ENCODE results near the gene FHL5.
"Not testable (repeated sequence)": the region's sequence is repeated elsewhere in the genome, so short reads cannot be mapped to it uniquely, and the experiment has no call there.

Gene FHL5

DNA sequence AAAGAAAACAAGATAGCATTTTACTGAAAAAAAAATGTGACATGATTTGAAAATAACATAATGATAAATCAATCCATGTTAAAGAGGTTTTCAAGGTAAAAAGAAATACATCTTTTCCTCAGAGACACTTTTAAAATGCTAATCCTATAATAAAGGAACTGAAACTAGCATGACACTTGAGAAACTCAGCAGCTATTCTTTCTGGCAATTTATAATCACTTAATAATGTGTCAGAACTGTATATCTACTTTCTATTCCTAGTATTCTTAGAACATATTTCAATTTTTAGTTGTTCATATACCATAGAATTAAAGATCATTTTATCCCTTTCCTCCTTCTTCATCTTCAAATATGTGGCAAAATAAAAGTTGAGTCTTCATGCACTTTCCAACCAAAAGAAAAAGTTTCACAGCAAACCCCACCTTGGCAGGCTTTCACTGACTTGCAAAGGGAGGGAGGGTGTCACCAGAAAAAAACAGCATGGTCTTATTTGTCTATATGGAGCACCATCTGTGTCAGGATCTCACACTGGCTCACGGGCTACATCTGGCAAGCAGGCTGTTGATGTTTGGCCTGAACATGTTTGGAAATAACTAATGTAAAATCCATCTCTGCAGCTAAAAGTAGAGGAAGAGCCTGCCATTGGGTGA lies 48.5 kb downstream of the FHL5 start:
- DNase-seq (ENCODE audit: low spot score), result no peak

DNA sequence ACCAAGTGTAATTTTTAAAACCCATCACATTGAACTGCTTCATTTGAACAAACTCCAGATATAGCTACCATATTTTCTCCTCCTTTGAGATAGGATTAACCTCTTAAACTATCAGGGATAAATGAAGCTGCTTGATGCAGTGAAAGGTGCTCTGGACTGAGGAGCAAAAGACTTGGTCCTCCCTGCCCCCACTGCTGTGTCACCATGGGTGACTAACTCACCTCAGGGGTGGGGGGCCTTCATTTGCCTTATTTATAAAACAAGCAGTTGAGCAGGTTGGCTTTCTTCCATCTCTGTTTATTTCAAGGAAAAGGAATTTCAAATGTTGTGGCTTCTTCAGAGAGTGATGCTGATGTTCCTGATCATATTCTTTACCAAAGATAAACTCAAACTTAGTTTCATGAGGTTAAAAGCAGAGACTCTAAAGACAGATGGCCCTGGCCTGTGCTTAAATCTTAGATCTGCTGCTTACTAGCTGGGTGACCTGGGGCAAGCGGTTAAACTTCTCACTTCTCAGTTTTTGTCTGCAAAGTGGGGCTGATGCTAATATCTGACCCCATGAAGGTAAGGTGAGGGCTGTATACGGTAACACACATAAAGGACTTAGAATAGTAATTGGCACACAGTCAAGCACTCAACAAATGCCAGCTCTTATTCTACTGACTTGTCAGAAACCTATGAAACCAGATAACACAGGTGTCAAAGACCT lies 50.5 kb downstream of the FHL5 start:
- DNase-seq (ENCODE audit: low spot score), result no peak

DNA sequence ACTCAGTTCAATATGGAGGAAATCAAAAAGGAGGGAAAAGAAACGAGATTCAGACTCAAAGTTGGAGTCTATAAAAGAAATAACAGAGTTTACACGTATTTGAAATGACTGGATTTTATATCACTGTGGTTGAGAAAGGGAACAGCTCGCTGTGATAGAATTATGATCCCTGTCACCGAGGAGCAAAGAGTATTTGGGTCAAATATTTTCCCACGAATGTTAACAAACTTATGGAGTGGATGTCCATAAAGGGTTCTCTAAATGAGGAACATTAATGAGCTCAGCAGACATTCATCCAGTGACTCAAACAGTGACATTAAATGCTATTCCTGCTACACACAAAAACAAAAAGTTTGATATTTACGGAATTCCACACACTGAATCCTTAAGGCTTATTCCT lies 57.9 kb downstream of the FHL5 start:
- no peak for DNase-seq (ENCODE audit: low spot score)

DNA sequence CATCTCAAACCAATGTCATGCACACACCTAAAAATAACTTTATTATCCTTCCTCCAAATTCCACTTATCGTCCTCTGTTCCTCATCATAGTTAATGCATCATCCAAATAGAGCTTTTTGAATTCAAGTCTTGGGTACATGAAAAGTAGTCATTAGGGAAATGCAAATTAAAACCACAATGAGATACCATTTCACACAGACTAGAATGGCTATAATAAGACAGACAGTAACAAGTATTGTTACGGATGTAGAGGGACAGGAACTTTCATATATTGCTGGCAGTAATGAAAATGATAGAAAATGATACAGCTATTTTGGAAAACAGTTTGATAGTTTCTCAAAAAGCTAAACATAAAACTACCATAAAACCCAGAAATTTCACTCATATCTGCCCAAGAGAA lies 59.1 kb downstream of the FHL5 start:
- DNase-seq (ENCODE audit: low spot score), result no peak

DNA sequence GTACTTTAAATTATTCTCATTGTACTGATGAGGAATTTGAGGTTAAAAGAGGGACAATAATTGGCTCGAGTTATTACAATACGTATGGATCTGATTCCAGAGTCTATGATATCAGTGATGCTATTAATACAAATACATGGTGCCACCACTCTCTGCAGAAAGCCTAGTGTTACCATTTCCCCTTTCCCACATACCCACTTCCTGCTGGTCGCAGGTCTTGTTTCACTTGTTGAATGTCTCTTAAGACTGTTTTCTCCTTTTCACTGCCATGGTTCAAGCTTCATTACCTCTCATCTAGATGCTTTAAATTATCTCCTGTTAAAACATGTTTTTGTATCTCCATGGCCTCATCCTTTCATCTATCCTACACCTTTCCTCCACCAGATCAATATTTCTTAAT lies 62.0 kb downstream of the FHL5 start:
- DNase-seq (ENCODE audit: low spot score), result no peak

DNA sequence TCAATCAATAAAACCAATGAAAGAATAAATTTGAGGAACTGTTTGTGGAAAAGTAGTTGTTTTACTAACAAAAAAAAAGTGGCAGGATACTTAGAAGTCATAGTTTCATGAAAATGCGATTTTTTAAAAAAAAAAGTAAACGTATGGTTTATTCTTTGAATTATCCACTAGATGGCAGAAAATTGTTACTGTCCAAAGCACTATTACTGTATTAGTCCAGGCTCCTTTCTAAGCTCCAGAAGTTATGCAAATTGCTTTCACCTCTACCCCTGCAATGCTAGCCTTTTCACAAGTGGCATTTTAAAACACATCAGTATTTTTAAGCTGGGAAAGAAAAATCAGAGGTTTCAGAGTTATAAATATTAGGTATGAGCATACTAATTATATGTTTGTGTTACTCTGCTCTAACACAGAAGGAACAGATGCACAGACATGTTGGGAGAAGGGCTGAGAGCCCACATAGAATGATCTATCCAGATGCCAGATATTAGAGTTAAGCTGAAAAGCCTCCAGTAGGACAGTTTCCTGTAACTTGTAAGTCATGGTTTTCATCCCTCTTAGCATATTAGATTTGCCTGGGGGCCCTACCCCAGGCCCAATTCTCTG lies 63.9 kb downstream of the FHL5 start:
- DNase-seq (ENCODE audit: low spot score), result peak; percentile 46

DNA sequence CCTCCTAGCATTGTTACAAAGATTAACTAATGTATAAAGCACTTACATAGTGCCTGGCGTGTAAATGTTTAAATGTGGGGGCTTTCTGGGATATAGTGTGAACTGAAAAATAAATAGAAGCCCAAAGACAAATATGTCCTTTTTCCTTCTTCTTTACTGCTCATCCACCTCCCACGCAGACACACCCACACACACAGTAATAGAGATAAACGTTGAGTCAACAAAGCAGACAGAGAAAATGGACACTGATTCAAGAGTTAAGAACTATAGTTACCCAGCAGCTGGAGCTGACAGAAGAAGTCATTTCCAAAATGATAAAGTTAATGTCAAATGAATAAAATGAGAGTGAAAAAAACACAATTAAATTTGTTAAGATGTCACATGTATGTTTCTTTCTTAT lies 68.3 kb downstream of the FHL5 start:
- DNase-seq (ENCODE audit: low spot score), result no peak

DNA sequence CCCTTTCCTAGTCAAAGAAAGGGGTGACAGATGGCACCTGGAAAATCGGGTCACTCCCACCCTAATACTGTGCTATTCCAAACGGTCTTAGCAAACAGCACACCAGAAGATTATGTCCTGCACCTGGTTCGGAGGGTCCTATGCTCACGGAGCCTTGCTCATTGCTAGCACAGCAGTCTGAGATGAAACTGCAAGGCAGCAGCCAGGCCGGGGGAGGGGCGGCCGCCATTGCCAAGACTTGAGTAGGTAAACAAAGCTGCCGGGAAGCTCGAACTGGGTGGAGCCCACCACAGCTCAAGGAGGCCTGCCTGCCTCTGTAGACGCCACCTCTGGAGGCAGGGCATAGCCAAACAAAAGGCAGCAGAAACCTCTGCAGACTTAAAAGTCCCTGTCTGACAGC lies 75.1 kb downstream of the FHL5 start:
- DNase-seq (ENCODE audit: low spot score), result not testable (repeated sequence)

DNA sequence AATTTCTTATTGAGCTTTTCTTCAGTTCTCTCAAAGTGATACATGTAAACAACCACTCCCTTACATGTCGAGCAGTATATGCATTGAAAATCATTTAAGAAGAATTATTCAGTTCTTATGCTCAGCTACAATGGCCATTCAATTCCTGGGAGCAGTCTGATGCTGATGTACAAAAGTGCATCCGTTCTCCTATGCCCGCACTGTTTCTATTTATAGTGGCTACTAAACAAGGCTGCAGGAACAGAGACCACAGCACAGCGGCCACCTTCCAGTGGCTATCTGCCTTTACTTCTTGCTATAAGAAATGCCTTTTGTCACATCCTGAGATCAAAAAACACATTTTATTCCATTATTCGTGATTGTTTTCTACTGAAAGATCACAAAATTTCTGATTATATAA lies 82.2 kb downstream of the FHL5 start:
- DNase-seq (ENCODE audit: low spot score), result no peak

DNA sequence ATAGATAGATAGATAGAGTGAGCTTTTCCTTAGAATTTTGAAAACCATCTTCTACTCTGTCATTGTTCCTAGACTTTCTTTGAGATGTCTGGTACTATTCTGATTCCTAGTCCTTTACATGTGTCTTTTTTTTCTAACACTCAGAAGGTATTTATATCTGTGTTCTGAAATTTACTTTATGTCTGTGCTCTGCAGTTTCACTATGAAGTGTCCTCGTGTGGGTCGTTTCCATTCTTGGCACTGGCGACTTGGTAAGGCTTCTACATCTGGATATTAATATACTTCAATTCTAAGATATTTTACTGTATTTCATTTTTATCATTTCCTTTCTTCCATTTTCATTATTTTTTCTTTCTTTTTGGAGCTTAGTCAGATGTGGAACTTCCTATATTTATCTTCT lies 87.0 kb downstream of the FHL5 start:
- no peak for DNase-seq (ENCODE audit: low spot score)

DNA sequence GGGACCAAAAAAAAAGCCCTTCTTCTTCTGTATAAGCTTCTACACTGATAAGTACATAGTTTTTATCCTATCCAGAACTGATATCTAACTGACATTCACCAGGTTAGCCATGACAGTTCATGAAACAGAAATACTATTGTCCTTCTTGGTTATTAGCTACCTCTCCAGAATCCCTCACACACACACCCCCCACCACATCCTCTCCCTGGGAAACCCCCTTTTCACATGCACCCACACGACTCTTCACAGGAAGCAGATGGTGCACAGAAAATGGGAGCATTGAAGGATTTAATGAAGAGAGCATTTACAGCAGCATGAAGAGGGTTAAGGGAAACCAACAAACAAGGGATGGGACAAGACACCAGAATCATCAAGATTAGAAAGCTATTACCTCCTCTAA lies 88.9 kb downstream of the FHL5 start:
- DNase-seq (ENCODE audit: low spot score), result no peak

DNA sequence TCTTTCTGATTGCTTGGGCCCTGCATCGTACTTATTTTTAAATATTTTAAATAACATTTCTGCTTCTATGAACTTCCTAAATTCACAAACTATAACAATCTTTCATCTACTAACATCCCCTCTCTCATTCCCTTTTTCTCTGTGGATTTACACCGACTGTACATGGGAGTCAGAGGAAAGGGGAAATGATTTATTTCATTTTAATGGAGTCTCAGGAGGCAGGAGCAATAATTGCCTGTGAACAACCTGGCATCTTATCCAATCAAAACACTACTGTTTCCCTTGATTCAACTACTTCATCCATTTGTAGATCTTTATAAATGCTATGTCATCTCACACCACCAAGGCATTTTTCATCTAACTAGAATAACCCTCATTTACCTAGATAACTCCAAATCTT lies 89.6 kb downstream of the FHL5 start:
- no peak for DNase-seq (ENCODE audit: low spot score)

DNA sequence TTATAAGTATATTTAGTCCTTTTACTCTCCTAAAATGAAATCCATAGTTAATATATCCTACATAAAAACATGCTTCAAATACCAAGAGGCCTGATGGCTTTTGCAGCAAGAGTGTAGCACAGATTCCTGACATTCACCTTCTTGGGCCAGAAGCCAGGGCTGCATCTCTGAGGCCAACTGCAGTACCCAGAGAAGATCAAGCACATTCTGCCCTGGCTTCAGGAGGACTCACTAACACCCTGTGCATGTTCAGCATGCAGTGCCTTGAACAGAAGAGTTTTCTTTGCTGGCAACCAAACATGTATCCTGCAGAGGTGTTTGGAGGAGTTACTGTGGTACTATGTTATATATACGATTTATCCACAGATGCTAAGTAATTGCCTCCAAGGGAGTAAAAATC lies 90.3 kb downstream of the FHL5 start:
- DNase-seq (ENCODE audit: low spot score), result no peak

DNA sequence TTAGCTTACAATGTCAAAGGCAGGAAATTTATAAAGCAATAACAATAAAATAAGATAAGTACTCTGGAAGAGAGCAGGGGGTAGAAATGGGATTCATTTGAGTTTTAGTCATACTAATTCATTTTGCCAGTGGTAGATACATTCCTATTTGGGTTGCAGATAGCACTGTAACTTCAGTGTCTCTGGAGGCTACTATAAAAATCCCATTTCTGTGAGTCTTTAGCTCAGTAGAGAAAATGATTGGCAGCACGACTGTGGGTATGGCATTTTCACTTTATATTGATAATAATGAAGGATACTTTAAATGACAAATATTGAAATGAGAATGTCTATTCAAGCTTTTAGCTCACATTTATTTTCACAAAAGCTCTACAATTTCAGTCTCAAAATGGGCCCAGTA lies 93.6 kb downstream of the FHL5 start:
- DNase-seq (ENCODE audit: low spot score), result no peak

DNA sequence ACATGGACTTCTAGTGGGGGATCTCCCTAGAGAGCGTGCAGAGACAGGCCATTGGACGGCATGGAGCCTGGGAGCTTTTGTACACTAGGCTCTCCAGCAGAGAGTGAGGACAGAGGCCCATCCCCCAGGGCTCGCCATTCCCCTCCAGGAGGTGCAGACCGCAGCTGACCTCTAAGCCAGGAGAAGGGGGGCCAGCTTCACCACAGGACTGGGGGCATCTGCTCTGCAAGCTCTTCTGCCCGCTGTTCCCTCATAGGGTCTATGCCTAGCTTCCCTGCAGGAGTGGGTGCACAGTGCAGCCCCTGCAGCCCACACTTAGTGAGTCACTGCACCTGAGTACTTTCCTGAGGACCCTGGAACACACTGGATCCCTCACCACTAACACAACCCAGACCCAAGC lies 94.4 kb downstream of the FHL5 start:
- no peak for DNase-seq (ENCODE audit: low spot score)

DNA sequence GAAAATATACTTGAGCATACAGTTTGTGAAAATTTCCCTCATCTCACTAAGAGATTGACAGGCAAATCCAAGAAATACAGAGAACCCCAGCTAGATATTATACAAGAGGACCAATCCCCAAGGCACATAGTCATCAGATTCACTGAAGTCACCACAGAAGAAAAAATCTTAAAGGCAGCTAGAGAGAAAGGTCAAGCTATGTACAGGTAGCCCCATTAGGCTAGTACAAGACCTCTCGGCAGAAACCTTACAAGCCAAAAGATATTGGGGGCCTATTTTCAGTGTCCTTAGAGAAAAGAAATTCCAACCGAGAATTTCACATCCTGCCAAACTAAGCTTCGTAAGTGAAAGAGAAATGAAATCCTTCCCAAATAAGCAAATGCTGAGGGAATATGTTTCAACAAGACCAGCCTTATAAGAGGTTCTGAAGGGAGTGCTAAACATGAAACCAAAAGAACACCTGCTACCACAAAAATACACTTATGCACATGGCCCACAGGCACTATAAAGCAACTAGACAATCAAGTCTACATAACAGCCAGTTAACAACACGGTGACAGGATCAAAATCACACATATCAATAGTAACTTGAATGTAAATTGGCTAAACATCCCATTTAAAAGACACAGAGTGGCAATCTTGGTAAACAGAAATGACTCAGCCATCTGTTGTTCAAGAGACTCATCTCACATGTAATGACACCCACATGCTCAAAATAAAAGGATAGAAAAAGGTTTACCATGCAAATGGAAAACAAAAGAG lies 96.3 kb downstream of the FHL5 start:
- DNase-seq (ENCODE audit: low spot score), result no peak

Data from kidney capillary endothelial cell (primary cell).